GM18909 (cell line): ENCODE results near the gene ENO1.

Experiments
- ATAC-seq: cut with Tn5 transposase; IDR thresholded peaks from one replicate; pipeline ENCODE4 v1.9.1; 2021; ENCODE audit warnings: mild to moderate bottlenecking; ENCODE audit not compliant: unreplicated experiment, poor library complexity

Gene ENO1

GRCh38 chr1:8873001-8873400 lies 5.5 kb downstream of the ENO1 start:
- no peak for ATAC-seq

GRCh38 chr1:8871965-8872399 lies 6.5 kb downstream of the ENO1 start:
- ATAC-seq = no peak

GRCh38 chr1:8871539-8871935 lies 6.9 kb downstream of the ENO1 start:
- ATAC-seq = no peak

GRCh38 chr1:8870616-8871538 lies 7.6 kb downstream of the ENO1 start:
- no peak for ATAC-seq

- ATAC-seq = no peak
These were observed 8.4 kb downstream of the ENO1 start for GRCh38 chr1:8870103-8870502.

GRCh38 chr1:8867878-8868567 lies 10.5 kb downstream of the ENO1 start:
- no peak for ATAC-seq

GRCh38 chr1:8866792-8867415 lies 11.6 kb downstream of the ENO1 start:
- ATAC-seq = no peak

GRCh38 chr1:8866173-8866791 lies 12.2 kb downstream of the ENO1 start:
- no peak for ATAC-seq

- no peak for ATAC-seq
These were observed 13.7 kb downstream of the ENO1 start for GRCh38 chr1:8864713-8865344.

GRCh38 chr1:8863794-8864233 lies 14.7 kb downstream of the ENO1 start:
- no peak for ATAC-seq

- ATAC-seq = no peak
These were observed 15.3 kb downstream of the ENO1 start for GRCh38 chr1:8863138-8863537.

- ATAC-seq = no peak
These were observed 16.0 kb downstream of the ENO1 start for GRCh38 chr1:8862528-8862927.

- ATAC-seq = no peak
These were observed 17.6 kb downstream of the ENO1 start for GRCh38 chr1:8860738-8861516.

- ATAC-seq = no peak
These were observed 19.4 kb downstream of the ENO1 start for GRCh38 chr1:8858888-8859706.

- no peak for ATAC-seq
These were observed 20.3 kb downstream of the ENO1 start for GRCh38 chr1:8858112-8858668.

- no peak for ATAC-seq
These were observed 21.6 kb downstream of the ENO1 start for GRCh38 chr1:8856689-8857412.

- no peak for ATAC-seq
These were observed 24.2 kb downstream of the ENO1 start for GRCh38 chr1:8854240-8854639.

GRCh38 chr1:8851060-8851459 lies 27.4 kb downstream of the ENO1 start:
- ATAC-seq = no peak
